COLO668 (cell line): ENCODE measurements around the gene HEXB.
A peak's percentile ranks its signal among the peaks of the same experiment; 100 is the strongest.

ENCODE experiments used
- DNase-seq: peaks from one replicate; lab custom pipeline; 2025; ENCODE audit not compliant: unreplicated experiment; lab: John Stamatoyannopoulos, UW

HEXB gene

DNA sequence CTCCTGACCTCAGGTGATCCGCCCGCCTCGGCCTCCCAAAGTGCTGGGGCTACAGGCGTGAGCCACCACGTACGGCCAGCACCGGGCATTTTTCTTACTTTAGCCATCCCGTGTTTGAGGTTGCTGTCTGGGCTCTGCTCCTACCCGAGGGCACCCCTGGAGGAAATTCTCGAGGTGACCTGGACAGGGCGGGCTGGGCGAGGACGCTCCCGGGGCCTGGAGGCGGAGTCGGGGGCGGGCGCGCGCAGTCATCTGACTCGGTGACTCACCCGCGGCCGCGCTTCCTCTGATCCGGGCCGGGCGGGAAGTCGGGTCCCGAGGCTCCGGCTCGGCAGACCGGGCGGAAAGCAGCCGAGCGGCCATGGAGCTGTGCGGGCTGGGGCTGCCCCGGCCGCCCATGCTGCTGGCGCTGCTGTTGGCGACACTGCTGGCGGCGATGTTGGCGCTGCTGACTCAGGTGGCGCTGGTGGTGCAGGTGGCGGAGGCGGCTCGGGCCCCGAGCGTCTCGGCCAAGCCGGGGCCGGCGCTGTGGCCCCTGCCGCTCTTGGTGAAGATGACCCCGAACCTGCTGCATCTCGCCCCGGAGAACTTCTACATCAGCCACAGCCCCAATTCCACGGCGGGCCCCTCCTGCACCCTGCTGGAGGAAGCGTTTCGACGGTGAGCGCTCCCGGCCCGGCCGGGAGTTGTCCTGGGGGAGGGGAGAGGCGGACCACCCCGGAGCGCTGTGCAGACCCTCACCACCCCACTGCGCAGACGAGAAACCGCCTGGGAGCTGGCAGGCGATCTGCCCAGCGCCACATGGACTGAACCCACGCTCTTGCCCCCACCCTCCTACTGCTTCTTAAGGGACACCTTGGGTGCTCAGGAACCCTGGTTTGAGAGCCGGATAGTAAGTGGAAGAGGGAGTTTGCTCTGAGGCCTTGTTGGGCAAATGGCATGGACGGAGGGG is at the start of gene HEXB:
TSS of gene HEXB (plus strand) at position 334 of the 952 bp plus-strand sequence. CDS start at position 362, 28 bp downstream.
- peak; percentile 89 for DNase-seq

DNA sequence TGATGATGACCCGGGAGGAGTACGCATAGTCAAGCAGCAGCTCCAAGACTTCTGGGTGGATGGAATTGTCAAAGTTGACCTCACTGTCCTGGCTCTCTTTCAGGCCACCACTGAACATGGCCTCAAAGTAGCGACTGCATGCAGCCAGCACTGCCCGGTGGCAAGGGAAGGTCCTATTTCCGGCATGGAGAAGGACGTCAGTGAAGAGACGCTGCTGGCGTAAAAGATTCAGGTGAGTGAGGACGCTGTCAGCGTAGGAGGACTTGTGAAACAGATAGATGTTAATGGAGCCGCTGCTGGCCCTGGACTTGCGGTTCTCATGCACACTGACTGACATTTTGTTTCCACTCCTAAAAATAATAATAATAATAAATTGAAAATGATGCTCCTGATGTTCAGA is 48.9 kb upstream of the HEXB start:
- DNase-seq = no peak

DNA sequence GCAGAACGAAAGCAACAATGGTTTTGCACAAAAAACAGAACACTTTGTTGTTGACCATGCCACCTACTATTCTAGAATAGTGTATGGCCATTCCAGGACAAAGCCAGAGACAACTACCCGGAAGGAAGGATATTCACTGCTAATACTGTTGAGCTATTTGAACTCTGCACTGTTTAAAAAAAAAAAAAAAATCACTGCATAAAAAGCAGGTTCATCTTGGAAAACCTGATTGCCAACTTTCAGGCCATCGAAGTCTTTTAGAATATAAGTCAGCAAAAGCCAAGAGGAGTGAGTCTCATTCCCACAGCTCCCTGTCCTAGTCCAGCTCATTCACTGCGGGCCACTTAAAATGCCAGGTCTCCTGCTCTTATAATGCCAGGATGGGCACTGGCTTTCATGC is 48.5 kb upstream of the HEXB start:
- no peak for DNase-seq

DNA sequence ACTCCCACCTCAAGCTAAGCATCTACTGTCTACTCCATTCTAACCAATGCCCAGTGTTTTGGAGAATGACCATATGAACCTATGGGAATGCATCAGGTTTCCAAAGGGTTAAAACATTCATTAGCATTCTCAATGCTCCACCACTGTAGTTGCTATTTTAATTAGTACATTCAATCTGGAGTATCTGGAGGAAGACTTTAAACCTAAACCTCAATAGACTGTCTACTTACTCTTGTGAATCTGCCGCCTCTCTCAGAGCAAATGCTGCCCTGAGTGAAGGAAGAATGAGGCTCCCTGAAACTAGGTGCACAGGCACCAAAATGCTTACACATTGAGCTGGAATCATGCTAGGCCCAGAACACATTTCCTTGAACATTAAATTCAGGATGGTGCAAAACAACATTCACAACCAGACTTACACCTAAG is 46.5 kb upstream of the HEXB start:
- DNase-seq = no peak

DNA sequence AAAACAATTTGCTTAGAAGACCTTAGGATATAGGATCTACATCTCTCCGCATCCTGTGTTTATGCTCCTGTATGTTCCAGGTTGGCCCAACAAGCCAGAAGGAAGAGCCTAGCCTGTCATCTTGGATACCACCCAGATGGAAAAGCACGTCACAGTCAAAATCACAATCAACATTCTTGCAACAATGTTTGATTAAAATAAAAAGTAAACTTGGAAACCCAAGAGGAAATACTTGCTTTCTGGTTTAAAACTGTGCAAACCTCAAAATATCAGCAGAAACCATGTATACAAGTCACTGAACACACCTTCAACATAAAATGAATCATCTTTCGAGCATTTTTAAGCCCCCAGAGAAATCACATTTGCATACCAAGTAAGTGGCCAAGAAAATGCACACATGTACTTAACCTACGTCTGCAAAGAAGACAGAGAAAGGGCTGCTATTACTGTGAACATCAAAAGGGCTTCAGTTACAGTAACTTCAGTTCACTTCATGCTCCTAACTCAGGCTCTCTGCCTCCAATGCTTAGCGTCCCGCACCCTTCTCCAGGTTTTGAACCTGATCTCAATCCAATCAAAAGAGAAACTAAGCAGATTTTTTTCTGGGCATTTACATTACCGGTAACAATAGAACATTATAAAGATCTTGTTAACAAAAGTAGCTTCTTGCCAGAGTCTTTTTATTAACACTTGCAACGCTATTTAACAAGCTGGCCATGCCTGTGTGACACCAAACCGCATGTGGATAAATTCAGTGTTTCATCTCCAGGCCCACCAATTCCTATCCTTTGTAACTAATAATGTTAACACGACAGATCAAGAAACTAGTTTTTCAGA is 45.8 kb upstream of the HEXB start:
- DNase-seq = no peak

DNA sequence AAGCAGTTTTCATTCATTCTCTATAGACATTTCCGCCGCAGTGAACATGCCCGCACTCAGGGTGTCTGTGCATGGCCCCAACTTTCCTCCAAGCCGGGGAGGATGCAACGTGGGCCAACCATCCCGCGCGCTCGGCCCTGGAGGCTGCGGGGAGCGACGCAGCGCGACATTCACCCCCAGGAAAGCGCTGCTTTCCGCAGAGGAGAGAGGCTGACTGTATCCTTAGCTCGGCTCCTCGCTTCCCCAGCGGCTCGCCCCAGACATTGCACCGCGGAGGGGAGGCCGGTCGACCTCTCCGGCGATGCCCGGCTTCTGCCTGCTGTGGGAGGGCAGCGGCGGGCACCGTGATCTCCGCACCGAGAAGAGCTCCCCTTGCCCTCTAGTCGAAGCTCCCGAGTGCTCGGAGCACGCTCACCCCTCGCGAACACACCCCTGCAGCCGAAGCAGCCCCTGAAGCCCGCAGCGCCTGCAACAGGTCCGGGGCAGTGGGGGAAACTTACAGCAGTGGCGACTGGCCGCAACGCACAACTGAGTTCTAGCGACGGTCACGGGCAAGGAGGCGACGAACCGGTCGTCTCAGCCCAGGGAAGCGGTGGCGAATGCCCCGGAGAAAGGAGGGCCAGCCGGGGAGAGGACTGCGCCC is 45.1 kb upstream of the HEXB start:
- DNase-seq = peak; percentile 60

DNA sequence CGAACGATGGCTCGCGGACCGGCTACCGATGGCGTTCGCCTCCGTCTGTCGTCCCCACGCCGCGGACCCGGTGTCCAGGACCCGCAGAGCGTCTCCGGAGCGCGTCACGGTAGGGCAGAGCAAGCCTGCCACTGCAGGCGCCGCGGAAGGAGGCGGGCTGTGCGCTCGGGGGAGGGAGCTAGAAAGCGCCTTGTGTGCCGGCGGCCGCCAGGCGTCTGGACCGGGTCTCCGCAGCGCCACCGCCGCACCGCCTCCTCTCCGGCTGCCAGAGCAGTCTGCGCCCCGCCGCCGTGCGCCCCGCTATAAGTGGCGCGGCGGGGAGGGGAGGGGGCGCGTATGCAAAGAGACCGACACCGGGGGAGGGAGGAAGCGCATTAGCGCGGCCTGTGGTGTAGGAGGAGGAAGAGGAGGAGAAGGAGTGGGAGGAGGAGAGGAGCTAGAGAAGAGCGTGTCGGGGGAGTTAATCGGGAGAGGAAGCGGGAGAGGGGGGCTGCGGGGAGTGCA is 44.5 kb upstream of the HEXB start, which contains the start of gene ENC1:
TSS of gene ENC1 (minus strand) at position 279 of the 504 bp plus-strand sequence. CDS start 4,243 bp downstream, outside the sequence.
- DNase-seq = peak; percentile 88

DNA sequence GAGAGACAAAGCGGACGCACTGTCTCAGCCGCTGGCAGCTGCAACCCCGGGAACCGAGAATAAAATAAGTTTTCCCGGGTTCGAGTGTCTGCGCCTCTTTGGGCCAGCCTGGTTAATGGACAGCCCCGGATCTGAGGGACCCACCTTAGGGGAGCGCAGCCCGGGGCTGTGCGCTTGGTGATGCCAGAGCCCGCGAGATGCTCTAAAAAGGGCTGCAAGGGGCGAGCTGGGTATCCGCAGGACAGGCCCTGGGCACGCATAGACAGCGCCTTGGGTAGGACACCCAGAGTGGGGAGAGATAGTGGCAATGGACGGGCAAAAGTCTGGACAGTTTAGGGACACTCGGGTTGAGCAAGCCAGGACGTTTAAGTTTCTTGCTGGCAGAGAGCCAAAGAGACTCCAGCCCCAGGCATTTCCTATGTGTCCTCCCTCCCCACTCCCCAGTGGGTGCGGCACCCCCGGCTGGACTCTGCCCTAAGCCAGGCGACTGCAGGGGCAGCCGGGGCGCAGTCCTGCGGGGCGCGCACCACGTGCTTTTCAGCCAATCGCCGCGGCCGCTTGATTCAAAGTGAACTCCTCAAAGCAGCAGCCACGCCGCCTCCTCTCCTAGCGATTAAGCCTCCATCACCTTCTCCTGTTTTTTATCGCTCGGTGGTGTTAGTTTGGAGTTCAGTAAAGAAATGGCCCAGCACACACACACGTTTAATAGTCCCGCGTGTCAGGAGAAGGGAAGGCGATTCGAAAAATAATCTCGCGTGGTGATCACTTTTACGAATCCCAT is 43.9 kb upstream of the HEXB start:
- DNase-seq = peak; percentile 81

DNA sequence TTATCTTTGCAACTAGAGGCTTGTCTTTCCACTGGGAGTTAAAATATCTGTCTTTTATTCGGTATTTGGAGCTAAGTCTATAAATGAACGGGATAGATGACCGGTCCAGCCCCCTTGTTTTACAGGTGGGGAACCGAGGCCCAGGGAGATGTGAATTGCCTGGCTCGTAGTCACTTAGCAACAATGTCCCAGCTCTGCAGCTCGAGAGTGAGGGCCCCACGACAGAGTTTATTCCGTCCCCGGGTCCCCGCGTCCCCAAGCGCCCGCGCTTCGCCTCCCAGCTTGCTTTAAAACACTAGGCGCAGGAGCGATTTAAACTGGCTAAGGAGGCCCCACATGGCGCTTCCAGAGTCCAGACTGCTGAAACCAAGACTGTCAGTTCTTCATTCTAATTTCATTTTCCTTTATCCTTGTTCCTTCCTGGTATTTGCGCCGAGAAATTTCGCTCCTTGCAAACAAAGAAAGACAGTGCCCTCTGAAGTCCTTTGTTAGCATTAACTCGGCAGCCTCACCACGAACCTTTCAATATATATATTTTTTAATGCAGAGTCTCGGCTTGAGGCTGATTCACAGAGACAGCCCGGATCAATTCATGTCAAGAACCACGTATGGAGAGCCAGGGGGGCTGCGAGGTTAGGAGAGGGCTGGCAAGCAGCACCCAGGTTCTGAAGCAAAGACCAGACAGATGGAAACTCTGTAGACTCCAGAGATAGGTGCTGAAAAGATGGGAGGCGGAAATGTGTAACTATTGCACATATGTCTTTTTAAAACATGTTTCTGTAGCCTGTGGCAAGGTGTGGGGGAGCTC is 43.1 kb upstream of the HEXB start:
- peak; percentile 30 for DNase-seq

DNA sequence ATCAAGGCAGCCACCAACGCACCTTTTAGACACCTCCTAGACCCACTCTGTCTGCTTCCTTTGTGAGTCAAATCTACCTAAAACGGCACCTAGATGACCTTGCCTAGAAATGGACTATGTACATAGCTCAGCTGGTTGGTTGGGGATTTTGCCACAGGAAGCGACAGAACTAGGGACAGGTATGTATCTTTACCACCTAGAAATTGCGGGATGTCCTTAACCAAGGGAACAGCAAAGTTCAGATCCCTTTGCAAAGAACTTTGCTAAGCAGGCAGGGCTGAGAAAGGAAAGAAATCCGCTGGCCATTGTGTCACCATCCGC is 42.5 kb upstream of the HEXB start:
- no peak for DNase-seq

DNA sequence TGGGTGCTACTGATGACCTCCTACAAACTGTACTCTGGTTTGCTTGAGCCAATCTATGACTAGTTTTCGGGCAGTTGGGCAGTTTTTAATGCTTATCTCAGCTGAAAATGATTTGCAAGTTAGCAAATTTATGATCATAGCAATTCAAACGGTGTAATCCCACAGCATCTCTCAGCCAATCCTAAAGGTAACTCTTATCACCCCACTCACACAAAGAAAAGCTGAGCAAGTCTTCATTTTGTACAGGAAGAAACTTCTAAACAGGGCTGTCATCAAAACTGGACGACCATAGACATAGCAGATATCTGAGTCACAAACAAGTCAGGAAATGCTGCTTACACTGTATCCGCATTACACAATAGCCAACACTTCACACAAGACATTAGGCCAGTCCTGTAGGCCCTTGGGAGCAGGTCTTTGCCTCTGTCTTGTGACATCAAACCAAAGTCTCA is 41.9 kb upstream of the HEXB start:
- DNase-seq = no peak

DNA sequence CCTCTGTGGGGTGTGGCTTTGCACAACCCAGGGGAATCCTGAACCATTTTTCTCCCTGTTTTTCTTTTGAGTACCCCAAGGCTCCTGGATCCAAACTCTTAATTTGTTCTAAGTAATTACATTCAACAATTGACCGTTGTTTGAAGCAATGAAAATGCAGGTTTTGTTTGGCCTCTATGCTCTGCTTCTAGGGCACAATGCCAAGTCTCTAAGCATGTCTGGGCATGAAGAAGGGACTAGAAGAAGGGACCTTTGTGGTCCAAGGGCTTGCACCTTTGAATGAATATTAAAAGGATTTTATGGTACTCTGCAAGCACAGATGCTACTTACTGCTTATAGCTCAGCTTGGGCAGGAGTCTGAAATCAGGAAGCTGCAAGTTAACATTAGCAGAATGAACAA is 37.9 kb upstream of the HEXB start:
- no peak for DNase-seq

DNA sequence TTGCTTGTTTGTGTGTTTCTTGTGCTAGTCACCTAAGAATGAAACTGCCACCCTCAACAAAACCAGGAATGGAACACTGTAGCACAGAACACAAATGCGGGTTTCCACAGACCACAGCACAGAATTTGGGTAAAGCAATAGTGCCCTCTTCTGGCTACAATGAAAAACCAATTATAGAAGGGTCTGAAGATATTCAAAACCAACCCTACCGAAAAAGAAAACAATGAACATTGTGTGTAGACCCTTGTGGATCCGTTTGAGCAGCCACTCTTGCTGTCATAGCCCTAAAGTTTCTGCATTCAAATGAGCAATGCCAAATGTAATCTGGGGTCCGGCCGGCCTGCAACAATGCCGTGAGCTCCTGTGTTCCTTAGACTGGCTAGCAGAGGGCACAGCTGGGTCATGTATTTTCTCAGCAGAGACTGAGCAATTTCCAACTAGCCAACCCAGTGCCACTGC is 36.2 kb upstream of the HEXB start:
- DNase-seq = peak; percentile 8

DNA sequence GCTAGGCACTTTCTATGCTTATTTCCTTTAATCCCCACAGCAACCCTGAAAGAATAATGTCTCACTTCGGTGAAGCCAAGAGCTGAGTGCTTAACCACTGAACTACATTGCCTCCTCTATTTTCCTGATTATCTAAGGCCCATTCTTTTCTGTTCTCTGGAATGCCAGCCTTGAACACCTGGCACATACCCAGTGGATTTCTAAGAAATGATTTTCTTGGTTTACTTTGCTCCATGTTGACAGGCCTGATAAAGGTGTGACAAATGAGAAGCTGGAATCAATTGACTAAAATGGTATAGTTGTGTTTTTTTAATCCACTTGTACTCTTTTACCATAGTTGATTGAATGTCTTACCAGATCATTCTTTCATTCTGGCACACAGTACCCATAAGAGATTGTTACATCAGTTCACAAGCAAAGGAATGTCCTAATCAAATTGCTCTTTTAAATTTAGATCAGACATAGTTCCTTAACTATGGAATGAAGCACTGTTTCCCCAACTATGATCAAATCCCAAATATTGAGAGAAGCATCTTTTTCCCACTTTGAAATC is 35.5 kb upstream of the HEXB start:
- DNase-seq = no peak

DNA sequence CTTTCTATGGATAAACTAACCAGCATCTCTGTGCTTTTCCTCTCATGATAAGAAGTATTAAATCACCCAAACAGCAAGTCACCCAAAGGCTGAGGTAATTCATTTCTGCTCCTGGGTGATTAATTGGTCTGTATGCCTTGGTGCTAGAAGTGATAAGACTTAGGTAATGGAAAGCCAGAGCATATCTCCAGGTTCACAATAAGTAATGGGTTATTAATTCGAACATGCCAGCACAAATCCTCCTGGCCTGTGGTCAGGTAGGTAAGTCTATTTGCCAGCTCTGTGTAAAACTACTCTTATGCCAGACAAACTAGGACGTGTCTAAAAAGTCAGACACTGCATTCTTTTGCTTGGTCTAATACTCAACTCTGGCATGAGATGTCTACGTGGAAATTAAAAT is 33.3 kb upstream of the HEXB start:
- no peak for DNase-seq

DNA sequence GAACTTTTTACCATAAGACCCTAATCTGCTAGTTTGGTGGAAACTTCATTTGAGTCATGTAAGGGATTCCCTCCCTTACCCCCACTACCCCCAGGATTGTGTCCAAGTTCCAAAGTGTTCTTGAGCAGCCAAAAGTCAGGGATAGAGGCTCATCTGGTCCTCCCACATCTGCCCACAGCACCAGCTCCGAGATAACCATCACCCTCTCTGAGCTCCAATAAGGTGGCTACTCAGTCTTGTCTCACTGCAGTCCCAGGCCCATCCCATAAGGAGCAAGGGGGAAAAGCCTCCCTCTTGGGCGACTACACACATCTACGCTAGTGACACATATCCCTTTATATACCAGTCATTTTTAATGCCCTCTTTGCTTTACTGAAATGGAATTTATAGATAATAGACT is 32.5 kb upstream of the HEXB start:
- no peak for DNase-seq

DNA sequence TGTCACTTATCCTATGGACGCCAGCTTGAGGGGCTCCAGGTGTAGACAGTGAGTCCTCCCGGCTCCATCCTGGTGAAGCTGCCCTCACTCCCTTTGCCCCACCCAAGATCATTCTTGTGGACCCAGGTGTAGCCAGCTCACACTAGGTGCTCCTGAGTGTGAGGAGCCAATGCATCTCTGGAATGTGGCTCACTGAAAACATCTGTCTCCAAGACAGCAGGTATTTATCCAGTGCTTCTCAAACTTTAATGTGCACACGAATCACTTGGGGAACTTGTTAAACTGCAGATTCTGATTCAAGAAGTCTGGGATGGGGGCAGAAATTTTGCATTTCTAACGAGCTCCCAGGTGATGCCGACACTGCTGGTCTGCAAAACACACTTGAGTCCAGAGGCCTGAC is 31.0 kb upstream of the HEXB start:
- DNase-seq = no peak

DNA sequence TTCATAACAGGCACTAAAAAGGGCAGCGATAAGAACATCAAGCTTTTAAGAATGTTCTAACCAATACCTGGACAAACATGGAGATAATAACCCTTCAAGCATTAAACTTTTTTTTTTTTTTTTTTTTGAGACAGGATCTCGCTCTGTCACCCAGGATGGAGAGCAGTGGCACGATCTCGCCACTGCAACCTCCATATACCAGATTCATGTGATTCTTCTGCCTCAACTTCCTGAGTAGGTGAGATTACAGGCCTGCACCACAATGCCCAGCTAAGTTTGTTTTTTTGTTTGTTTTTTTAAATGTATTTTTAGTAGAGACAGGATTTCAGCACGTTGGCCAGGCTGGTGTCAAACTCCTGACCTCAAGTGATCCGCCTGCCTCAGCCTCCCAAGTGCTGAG is 29.8 kb upstream of the HEXB start:
- DNase-seq = no peak

DNA sequence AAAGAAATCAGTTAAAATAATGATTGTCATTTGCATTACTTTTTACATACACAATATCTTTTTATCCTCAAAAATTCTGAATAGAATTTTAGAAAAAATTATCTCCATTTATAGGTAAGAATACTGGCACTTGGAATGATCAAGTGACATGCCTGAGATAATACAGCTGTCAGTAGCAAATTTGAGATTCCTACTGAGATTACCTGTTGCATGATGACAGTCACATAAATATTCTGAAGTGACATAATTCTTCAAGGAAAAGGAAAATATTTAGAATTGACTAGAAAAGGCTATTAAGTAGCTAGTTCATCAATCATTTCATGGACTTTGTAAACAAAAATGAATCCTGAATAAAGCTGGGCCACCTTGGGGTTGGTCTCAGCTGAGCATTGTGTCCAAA is 29.3 kb upstream of the HEXB start:
- DNase-seq = no peak
